ENCODE results near the gene EML1. TPM values are rescaled to one million over a fixed set of nuclear protein-coding genes. Genes with fewer than 3 reads are reported as not detected.

Gene EML1
- polyA plus RNA-seq, 3 donors, result 34.2 to 37.2 (median 34.6) TPM

- no peak for DNase-seq (ENCODE audit: extremely low read depth in 1 of 11, low read depth in 9 of 11, low spot score in 4 of 11)
Observed at GRCh38 chr14:99907761-99908652, 114.8 kb downstream of the EML1 start.

- DNase-seq (ENCODE audit: extremely low read depth in 1 of 11, low read depth in 9 of 11, low spot score in 4 of 11), result no peak
Observed at GRCh38 chr14:99908653-99909250, 115.5 kb downstream of the EML1 start.

- DNase-seq (ENCODE audit: extremely low read depth in 1 of 11, low read depth in 9 of 11, low spot score in 4 of 11), result no peak
Observed at GRCh38 chr14:99909513-99910064, 116.4 kb downstream of the EML1 start.

GRCh38 chr14:99910337-99911309 is 117.4 kb downstream of the EML1 start:
- no peak for DNase-seq (ENCODE audit: extremely low read depth in 1 of 11, low read depth in 9 of 11, low spot score in 4 of 11)

- no peak for DNase-seq (ENCODE audit: extremely low read depth in 1 of 11, low read depth in 9 of 11, low spot score in 4 of 11)
Observed at GRCh38 chr14:99915305-99916090, 122.3 kb downstream of the EML1 start.

GRCh38 chr14:99916091-99916383 is 122.8 kb downstream of the EML1 start:
- no peak for DNase-seq (ENCODE audit: extremely low read depth in 1 of 11, low read depth in 9 of 11, low spot score in 4 of 11)

GRCh38 chr14:99918781-99919180 is 125.6 kb downstream of the EML1 start:
- no peak for DNase-seq (ENCODE audit: extremely low read depth in 1 of 11, low read depth in 9 of 11, low spot score in 4 of 11)

GRCh38 chr14:99921425-99921824 is 128.2 kb downstream of the EML1 start:
- DNase-seq (ENCODE audit: extremely low read depth in 1 of 11, low read depth in 9 of 11, low spot score in 4 of 11), result no peak

- DNase-seq (ENCODE audit: extremely low read depth in 1 of 11, low read depth in 9 of 11, low spot score in 4 of 11), result no peak
Observed at GRCh38 chr14:99924379-99924778, 131.2 kb downstream of the EML1 start.

GRCh38 chr14:99925471-99925870 is 132.3 kb downstream of the EML1 start:
- DNase-seq (ENCODE audit: extremely low read depth in 1 of 11, low read depth in 9 of 11, low spot score in 4 of 11), result no peak

- no peak for DNase-seq (ENCODE audit: extremely low read depth in 1 of 11, low read depth in 9 of 11, low spot score in 4 of 11)
Observed at GRCh38 chr14:99928963-99929362, 135.8 kb downstream of the EML1 start.

GRCh38 chr14:99929601-99930000 is 136.4 kb downstream of the EML1 start:
- DNase-seq (ENCODE audit: extremely low read depth in 1 of 11, low read depth in 9 of 11, low spot score in 4 of 11), result no peak

GRCh38 chr14:99930420-99931274 is 137.4 kb downstream of the EML1 start:
- no peak for DNase-seq (ENCODE audit: extremely low read depth in 1 of 11, low read depth in 9 of 11, low spot score in 4 of 11)

GRCh38 chr14:99931308-99931707 is 138.1 kb downstream of the EML1 start:
- no peak for DNase-seq (ENCODE audit: extremely low read depth in 1 of 11, low read depth in 9 of 11, low spot score in 4 of 11)

- no peak for DNase-seq (ENCODE audit: extremely low read depth in 1 of 11, low read depth in 9 of 11, low spot score in 4 of 11)
Observed at GRCh38 chr14:99936056-99936455, 142.8 kb downstream of the EML1 start.

- DNase-seq (ENCODE audit: extremely low read depth in 1 of 11, low read depth in 9 of 11, low spot score in 4 of 11), result no peak
Observed at GRCh38 chr14:99936738-99937474, 143.7 kb downstream of the EML1 start.
